RWPE2 (cell line): ENCODE results near the gene ALG5.

Source experiments
- ATAC-seq: fragments of 200-7000 bp; cut with Tn5 transposase; 3 replicates; pipeline ENCODE4 v1.9.1; 2021; ENCODE audit warnings: low read depth
- DNase-seq: peaks from one replicate; pipeline ENCODE4 v3.0.0-alpha.2; 2020; ENCODE audit warnings: low spot score
- H3K27ac ChIP-seq: fragments of 450-650 bp; 2 replicates; pipeline ENCODE4 v1.5.1; 2017; ENCODE audit warnings: mild to moderate bottlenecking; ENCODE audit not compliant: poor library complexity, severe bottlenecking
- H3K27me3 ChIP-seq: fragments of 250-450 bp; sonication (Bioruptor Pico); 2 replicates; pipeline ENCODE4 v1.5.1; 2021; ENCODE audit warnings: mild to moderate bottlenecking, moderate library complexity; ENCODE audit not compliant: insufficient read depth, poor library complexity, severe bottlenecking
- H3K36me3 ChIP-seq: fragments of 250-450 bp; sonication (Bioruptor Pico); 2 replicates; pipeline ENCODE4 v1.5.1; 2020; ENCODE audit warnings: low read depth, mild to moderate bottlenecking, moderate library complexity
- H3K4me1 ChIP-seq: fragments of 250-450 bp; sonication (Bioruptor Pico); 2 replicates; pipeline ENCODE4 v1.5.1; 2021; ENCODE audit warnings: mild to moderate bottlenecking, moderate library complexity; ENCODE audit not compliant: insufficient read depth, poor library complexity, severe bottlenecking
- H3K4me3 ChIP-seq: fragments of 250-450 bp; sonication (Bioruptor Pico); 2 replicates; pipeline ENCODE4 v1.5.1; 2021; ENCODE audit warnings: mild to moderate bottlenecking, moderate library complexity; ENCODE audit not compliant: severe bottlenecking
- H3K9me3 ChIP-seq: fragments of 250-450 bp; sonication (Bioruptor Pico); 2 replicates; pipeline ENCODE4 v1.5.1; 2021; ENCODE audit warnings: mild to moderate bottlenecking, moderate library complexity; ENCODE audit not compliant: severe bottlenecking
- TF ChIP-seq, protein P1 (sequence below): fragments of 450-650 bp; IDR thresholded peaks from one replicate; pipeline ENCODE4 v1.5.1; 2017; ENCODE audit warnings: mild to moderate bottlenecking, moderate library complexity; ENCODE audit not compliant: poor library complexity, severe bottlenecking

ALG5 gene

DNA sequence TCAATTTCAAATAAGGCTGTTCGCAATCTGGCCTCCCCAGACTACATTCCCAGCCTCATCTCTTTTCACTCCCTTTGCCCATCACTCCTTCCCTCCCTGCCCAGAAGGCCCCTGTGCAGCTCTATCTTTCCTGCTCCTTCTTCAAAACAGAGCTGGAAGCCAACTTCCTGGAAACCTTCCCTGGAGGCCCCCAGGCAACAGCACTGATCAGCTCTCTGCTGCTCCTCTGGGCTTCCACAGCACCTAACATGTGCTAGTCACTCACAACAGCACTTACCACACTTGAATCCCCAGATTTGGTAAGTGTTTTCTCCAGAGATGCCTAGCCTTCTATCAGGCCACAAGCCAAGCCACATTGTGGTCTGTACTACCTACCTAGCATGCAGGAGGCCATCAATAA is 88.6 kb downstream of the ALG5 start:
- H3K4me1 ChIP-seq: no peaks in the 10 kb centered on the region
- H3K36me3 ChIP-seq: no peaks in the 10 kb centered on the region
- ATAC-seq (no peak), DNase-seq (no peak)
- no peak overlapping the region for H3K27ac ChIP-seq
- no peak overlapping the region for H3K4me3 ChIP-seq
- H3K9me3 ChIP-seq: no peaks in the 10 kb centered on the region
- no peaks in the 10 kb centered on the region for H3K27me3 ChIP-seq
- TF ChIP-seq, protein P1, sequence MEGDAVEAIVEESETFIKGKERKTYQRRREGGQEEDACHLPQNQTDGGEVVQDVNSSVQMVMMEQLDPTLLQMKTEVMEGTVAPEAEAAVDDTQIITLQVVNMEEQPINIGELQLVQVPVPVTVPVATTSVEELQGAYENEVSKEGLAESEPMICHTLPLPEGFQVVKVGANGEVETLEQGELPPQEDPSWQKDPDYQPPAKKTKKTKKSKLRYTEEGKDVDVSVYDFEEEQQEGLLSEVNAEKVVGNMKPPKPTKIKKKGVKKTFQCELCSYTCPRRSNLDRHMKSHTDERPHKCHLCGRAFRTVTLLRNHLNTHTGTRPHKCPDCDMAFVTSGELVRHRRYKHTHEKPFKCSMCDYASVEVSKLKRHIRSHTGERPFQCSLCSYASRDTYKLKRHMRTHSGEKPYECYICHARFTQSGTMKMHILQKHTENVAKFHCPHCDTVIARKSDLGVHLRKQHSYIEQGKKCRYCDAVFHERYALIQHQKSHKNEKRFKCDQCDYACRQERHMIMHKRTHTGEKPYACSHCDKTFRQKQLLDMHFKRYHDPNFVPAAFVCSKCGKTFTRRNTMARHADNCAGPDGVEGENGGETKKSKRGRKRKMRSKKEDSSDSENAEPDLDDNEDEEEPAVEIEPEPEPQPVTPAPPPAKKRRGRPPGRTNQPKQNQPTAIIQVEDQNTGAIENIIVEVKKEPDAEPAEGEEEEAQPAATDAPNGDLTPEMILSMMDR: no peak

DNA sequence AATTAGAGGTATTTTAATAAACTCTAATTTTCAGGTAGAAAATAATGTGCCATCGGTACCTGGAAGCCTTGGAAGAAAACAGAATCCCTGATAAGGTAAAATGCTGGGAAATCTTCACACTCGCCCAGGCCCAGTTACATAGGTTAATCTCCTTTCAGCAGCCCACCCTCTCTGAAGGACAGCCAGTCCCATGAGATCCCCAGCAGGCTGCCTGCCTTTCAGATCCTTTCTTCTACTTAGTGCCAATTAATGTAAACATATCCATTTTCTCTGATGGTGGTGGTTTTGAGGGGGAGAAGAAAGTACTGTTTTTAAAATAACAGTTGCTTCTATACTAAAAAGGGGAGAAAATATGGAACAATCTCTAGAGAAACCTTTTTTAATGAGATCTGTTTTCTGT is 91.3 kb downstream of the ALG5 start:
- H3K27me3 ChIP-seq: no peaks in the 10 kb centered on the region
- TF ChIP-seq, protein P1: no peak
- no peak for ATAC-seq
- no peaks in the 10 kb centered on the region for H3K9me3 ChIP-seq
- H3K36me3 ChIP-seq: no peaks in the 10 kb centered on the region
- no peak for DNase-seq
- no peak overlapping the region for H3K4me3 ChIP-seq
- no peaks in the 10 kb centered on the region for H3K4me1 ChIP-seq
- H3K27ac ChIP-seq: no peak overlapping the region

DNA sequence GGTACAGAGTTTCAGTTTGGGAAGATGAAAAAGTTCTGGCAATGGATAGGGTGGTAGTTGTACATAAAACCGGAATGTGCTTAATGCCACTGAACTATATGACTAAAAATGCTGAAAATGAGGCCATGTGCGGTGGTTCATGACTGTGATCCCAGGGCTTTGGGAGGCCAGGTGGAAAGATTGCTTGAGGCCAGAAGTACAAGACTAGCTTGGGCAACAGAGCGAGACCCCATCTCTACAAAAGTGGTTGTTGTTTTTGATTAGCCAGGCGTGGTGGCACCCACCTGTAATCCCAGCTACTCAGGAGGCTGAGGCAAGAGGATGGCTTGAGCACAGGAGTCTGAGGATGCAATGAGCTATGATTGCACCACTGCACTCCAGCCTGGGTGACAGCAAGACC is 91.9 kb downstream of the ALG5 start:
- H3K36me3 ChIP-seq: no peaks in the 10 kb centered on the region
- no peaks in the 10 kb centered on the region for H3K9me3 ChIP-seq
- no peak overlapping the region for H3K4me3 ChIP-seq
- TF ChIP-seq, protein P1: no peak
- DNase-seq: no peak
- H3K27me3 ChIP-seq: no peaks in the 10 kb centered on the region
- H3K4me1 ChIP-seq: no peaks in the 10 kb centered on the region
- no peak for ATAC-seq
- H3K27ac ChIP-seq: no peak overlapping the region

DNA sequence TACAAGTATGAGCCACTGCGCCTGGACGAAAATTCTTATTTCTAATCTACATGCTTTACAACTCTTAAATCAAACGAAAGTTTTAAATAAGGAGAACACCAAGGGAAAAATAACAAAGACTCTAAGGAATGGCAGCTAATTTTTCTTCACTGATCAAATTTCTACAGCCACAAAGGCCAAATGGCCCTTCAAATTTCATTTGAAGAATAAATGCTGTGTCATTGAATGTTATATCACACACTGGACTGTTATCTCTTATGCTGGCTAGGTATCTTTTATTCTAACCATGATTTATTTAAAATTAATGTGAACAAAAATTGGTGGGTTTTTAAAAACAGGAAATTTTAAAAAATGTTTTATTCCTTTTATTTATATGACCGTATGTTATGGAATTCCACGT is 93.2 kb downstream of the ALG5 start:
- no peak overlapping the region for H3K27ac ChIP-seq
- H3K4me1 ChIP-seq: no peaks in the 10 kb centered on the region
- no peak overlapping the region for H3K4me3 ChIP-seq
- no peaks in the 10 kb centered on the region for H3K9me3 ChIP-seq
- no peaks in the 10 kb centered on the region for H3K27me3 ChIP-seq
- DNase-seq (no peak), ATAC-seq (no peak)
- H3K36me3 ChIP-seq: no peaks in the 10 kb centered on the region
- TF ChIP-seq, protein P1: no peak

DNA sequence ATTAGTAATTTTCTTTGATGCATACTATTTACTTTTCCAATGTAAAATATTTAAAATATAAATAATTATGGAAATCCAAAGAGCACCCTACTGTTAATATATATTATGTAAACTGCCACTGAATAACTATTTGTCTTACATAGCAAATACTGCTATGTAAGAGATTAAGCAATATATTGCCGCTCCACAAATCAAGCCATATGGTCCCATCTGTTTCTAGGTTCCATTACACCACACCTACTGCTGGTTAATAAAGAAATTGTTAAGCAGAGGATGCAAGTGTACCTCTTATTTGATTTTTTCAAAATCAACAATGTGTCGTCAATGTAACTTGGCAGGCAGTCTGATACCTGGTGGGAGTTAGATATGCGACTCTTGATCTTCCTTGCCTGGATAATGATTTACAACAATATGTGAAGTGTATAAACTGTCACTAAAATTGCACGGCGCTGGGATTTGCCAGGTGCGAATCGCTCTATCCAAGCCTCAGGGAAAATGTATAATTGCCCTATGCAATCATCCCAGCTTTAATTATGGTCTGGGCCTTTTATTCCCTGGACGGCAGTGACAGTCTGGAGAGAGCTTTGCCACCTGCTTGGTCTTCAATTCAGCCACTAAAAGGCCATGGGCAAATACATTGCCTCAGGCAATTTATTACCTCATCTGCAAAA is 95.1 kb downstream of the ALG5 start:
- Histone ChIP-seq H3K36me3 (no peaks in the 10 kb centered on the region), H3K4me1 (no peaks in the 10 kb centered on the region), H3K4me3 (no peak overlapping the region), H3K27me3 (no peaks in the 10 kb centered on the region), H3K27ac (no peak overlapping the region), H3K9me3 (no peaks in the 10 kb centered on the region)
- DNase-seq: no peak
- ATAC-seq: no peak
- TF ChIP-seq, protein P1: no peak
